ENCODE results near the gene NINJ2. TPM values are rescaled to one million over a fixed set of nuclear protein-coding genes. Genes with fewer than 3 reads are reported as not detected.

Gene NINJ2
- total RNA-seq, 1 experiment from 2014 or later: 0.24 TPM

- Mint-ChIP-seq H3K27ac (no peak overlapping the region; a peak in 1 of 7 replicates), H3K27me3 (ENCODE audit: low read depth) (peaks cover 2% of the 10 kb centered on the region; the same call in 1 of the 2 replicates)
- no CpG with 5 or more reads among the region's 7 CpGs for WGBS (ENCODE audit: extremely low coverage, insufficient read length, low lambda C conversion rate)
Observed at GRCh38 chr12:647385-648085, 15.7 kb downstream of the NINJ2 start.

More at GRCh38 chr12:647385-648085, 15.7 kb downstream of the NINJ2 start:
- TF ChIP-seq, protein P1, sequence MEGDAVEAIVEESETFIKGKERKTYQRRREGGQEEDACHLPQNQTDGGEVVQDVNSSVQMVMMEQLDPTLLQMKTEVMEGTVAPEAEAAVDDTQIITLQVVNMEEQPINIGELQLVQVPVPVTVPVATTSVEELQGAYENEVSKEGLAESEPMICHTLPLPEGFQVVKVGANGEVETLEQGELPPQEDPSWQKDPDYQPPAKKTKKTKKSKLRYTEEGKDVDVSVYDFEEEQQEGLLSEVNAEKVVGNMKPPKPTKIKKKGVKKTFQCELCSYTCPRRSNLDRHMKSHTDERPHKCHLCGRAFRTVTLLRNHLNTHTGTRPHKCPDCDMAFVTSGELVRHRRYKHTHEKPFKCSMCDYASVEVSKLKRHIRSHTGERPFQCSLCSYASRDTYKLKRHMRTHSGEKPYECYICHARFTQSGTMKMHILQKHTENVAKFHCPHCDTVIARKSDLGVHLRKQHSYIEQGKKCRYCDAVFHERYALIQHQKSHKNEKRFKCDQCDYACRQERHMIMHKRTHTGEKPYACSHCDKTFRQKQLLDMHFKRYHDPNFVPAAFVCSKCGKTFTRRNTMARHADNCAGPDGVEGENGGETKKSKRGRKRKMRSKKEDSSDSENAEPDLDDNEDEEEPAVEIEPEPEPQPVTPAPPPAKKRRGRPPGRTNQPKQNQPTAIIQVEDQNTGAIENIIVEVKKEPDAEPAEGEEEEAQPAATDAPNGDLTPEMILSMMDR (conservative IDR thresholded peaks at IDR 0.05): no peak
- Histone ChIP-seq H3K56ac (ENCODE audit: insufficient read length, low read depth, low read length) (no peak overlapping the region), H3K9ac (ENCODE audit: extremely low read depth, insufficient read length, low read length) (no peak overlapping the region), H4K20me1 (ENCODE audit: control insufficient read depth, insufficient read depth, insufficient read length) (no peaks in the 10 kb centered on the region), H3K14ac (ENCODE audit: insufficient read depth, low read length) (no peak overlapping the region), H2AFZ (ENCODE audit: low read length) (no peak overlapping the region), H3K23ac (ENCODE audit: insufficient read length, low read depth, low read length) (no peak overlapping the region), H3K18ac (ENCODE audit: insufficient read length, low read depth, low read length) (no peak overlapping the region), H3K9me3 (ENCODE audit: control insufficient read depth, low read depth, low read length) (no peaks in the 10 kb centered on the region), H3K27ac (ENCODE audit: insufficient read length, low read depth, low read length) (no peak overlapping the region), H3T11ph (ENCODE audit: low read length) (no peak overlapping the region), H2BK20ac (ENCODE audit: low read depth, low read length, poor library complexity, severe bottlenecking) (no peak overlapping the region), H3K79me2 (ENCODE audit: insufficient read depth, low read length) (no peaks in the 10 kb centered on the region), H2BK5ac (ENCODE audit: insufficient read length, low read length) (no peak overlapping the region), H4K91ac (ENCODE audit: insufficient read length, low read depth, low read length) (no peak overlapping the region), H2BK120ac (ENCODE audit: low read depth, low read length, poor library complexity, severe bottlenecking) (no peak overlapping the region), H3K4ac (ENCODE audit: low read depth, low read length) (no peak overlapping the region), H2AK5ac (ENCODE audit: insufficient read length, low read length) (no peak overlapping the region), H3K4me1 (ENCODE audit: insufficient read depth, low read length) (no peaks in the 10 kb centered on the region; the same call in 1 of the 2 replicates), H3K4me2 (ENCODE audit: insufficient read depth, insufficient read length, low read length) (no peak overlapping the region), H3K27me3 (ENCODE audit: insufficient read depth, low read length) (no peaks in the 10 kb centered on the region), H3K23me2 (ENCODE audit: insufficient read length, low read depth, low read length, poor library complexity, severe bottlenecking) (peaks cover 6% of the 10 kb centered on the region), H3K79me1 (ENCODE audit: insufficient read depth, low read depth, low read length, poor library complexity, severe bottlenecking) (no peaks in the 10 kb centered on the region), H4K8ac (replicated peaks; ENCODE audit: insufficient read length, low read depth, low read length) (no peak overlapping the region), H2BK15ac (ENCODE audit: low read depth, low read length) (no peak overlapping the region), H2BK12ac (ENCODE audit: insufficient read length, low read depth, low read length) (no peak overlapping the region), H4K5ac (ENCODE audit: insufficient read length, low read depth, low read length) (no peak overlapping the region)
- no peak overlapping the region for H3K4me3 Mint-ChIP-seq
- H3K36me3 Mint-ChIP-seq (ENCODE audit: insufficient read depth in 1 of 3, low read depth in 3 of 3): no peaks in the 10 kb centered on the region
- H3K9me3 Mint-ChIP-seq: no peaks in the 10 kb centered on the region
- peaks cover 6 to 8% of the 10 kb centered on the region in 2 experiments for H3K4me1 Mint-ChIP-seq
- DNase-seq: no peak

Measured in H9 (cell line).